GM06990 (cell line): ENCODE data around the gene OR4D1.

Experiments used
- DNase-seq: peaks from one replicate; pipeline ENCODE4 v3.0.0-alpha.2; 2011; ENCODE audit not compliant: insufficient read length; ENCODE audit errors: extremely low read depth
- H3K27me3 ChIP-seq: replicated peaks from 2 replicates; pipeline ENCODE4 v1.6.0; 2011; ENCODE audit warnings: low read length; ENCODE audit not compliant: control insufficient read depth, insufficient read depth
- H3K36me3 ChIP-seq: 2 replicates; pipeline ENCODE4 v1.5.1; 2011; ENCODE audit warnings: low read length; ENCODE audit not compliant: control insufficient read depth, insufficient read depth
- H3K4me3 ChIP-seq: replicated peaks from 2 replicates; pipeline ENCODE4 v1.5.1; 2011; ENCODE audit warnings: low read depth, mild to moderate bottlenecking, control low read depth, low read length
- TF ChIP-seq, protein P1 (sequence below): IDR thresholded peaks from 2 replicates; pipeline ENCODE4 v1.5.1; 2011; ENCODE audit warnings: low read length, control low read depth, mild to moderate bottlenecking, inconsistent platforms; ENCODE audit not compliant: insufficient read depth, poor library complexity, severe bottlenecking

OR4D1 gene

DNA sequence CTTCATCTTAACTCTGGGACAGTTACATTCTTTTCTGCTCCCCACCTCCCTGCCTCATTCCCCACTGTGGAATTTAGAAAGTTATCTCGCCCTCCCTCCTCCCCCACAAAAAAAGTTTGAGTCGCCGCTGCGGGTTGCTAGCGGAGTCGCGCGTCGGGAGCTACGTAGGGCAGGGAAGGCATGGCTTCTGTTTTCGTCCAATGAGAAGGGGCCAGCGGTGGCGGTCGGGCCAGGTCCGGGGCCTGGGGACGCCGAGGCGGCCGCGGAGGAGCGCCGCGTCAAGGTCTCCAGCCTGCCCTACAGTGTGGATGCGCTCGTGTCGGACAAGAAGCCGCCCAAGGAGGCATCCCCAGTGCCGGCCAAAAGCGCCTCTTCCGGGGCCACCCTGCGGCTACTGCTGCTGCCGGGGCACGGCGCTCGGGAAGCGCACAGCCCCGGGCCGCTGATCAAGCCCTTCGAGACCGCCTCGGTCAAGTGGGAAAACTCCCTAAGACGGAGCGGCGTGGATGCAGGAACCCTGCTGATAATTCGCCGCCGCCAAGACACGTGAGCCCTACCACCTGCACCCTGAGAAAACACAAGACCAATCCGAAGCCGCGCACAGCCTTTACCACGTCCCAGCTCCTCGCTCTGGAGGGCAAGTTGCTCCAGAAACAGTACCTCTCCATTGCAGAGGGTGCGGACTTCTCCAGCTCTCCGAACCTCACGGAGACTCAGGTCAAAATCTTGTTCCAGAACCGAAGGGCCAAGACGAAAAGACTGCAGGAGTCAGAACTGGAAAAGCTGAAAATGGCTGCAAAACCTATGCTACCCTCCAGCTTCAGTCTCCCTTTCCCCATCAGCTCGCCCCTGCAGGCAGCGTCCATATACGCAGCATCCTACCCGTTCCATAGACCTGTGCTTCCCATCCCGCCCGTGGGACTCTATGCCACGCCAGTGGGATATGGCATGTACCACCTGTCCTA lies 8.9 kb downstream of the OR4D1 start:
- no peak for DNase-seq
- no peaks in the 10 kb centered on the region for H3K36me3 ChIP-seq
- TF ChIP-seq, protein P1, sequence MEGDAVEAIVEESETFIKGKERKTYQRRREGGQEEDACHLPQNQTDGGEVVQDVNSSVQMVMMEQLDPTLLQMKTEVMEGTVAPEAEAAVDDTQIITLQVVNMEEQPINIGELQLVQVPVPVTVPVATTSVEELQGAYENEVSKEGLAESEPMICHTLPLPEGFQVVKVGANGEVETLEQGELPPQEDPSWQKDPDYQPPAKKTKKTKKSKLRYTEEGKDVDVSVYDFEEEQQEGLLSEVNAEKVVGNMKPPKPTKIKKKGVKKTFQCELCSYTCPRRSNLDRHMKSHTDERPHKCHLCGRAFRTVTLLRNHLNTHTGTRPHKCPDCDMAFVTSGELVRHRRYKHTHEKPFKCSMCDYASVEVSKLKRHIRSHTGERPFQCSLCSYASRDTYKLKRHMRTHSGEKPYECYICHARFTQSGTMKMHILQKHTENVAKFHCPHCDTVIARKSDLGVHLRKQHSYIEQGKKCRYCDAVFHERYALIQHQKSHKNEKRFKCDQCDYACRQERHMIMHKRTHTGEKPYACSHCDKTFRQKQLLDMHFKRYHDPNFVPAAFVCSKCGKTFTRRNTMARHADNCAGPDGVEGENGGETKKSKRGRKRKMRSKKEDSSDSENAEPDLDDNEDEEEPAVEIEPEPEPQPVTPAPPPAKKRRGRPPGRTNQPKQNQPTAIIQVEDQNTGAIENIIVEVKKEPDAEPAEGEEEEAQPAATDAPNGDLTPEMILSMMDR = no peak
- peaks cover 3% of the 10 kb centered on the region for H3K27me3 ChIP-seq
- H3K4me3 ChIP-seq = peak overlapping the region; percentile 22; the same call in 1 of the 2 replicates

DNA sequence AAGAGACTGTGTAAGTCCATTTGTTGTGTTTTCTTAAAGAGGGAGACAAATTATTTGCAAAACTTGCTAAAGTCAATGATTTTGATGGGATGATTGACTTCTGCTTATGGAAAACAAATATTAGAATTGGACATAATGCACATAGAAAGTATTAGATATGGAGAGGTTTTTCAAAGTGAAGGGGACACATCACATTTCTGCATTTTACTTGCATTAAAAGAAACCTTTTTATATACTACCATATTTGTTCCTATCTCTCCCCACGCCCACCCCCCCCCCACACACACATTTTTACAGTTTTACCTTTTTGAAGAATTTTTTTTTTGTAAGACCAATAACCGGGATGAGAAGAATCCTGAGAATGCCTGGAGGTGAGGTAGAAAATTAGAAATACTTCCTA lies 10.0 kb downstream of the OR4D1 start:
- TF ChIP-seq, protein P1 = no peak
- Histone ChIP-seq H3K27me3 (peaks cover 3% of the 10 kb centered on the region), H3K36me3 (no peaks in the 10 kb centered on the region), H3K4me3 (no peak overlapping the region)
- DNase-seq = no peak

GRCh38 chr17:58161566-58161965 lies 13.4 kb downstream of the OR4D1 start:
- TF ChIP-seq, protein P1 = no peak
- Histone ChIP-seq H3K36me3 (no peaks in the 10 kb centered on the region), H3K4me3 (no peak overlapping the region), H3K27me3 (peaks cover 2% of the 10 kb centered on the region)
- no peak for DNase-seq

DNA sequence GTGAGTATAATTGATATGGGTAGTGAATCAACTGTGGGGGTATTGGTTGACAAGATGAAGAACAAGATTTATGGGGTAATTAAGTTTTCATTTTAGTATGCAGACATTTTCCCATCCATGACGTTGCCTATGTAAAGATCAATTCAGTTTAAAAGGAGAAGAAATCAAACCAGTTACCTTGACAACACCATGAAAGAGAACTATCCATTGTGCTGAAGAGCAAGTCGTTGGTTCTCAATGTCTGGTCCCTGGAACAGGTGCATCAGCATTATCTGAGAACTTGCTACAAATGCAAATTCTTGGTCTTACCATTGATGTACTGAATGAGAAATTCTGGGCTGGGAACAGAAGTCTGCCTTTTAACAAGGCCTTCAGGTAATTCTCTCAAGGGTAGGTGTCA lies 17.8 kb downstream of the OR4D1 start:
- Histone ChIP-seq H3K36me3 (no peaks in the 10 kb centered on the region), H3K27me3 (no peaks in the 10 kb centered on the region; the same call in 1 of the 2 replicates), H3K4me3 (no peak overlapping the region)
- no peak for DNase-seq
- TF ChIP-seq, protein P1 = no peak

GRCh38 chr17:58166682-58167081 lies 18.5 kb downstream of the OR4D1 start, which contains the start of gene OR4D2:
TSS of gene OR4D2 (plus strand) at chr17:58166982. CDS start at chr17:58169656, 2,674 bp downstream.
- no peak within 1 kb of the TSS for H3K4me3 ChIP-seq
- TF ChIP-seq, protein P1 = no peak
- no peaks in the 10 kb centered on the region for H3K36me3 ChIP-seq
- no peaks in the 10 kb centered on the region; the same call in 1 of the 2 replicates for H3K27me3 ChIP-seq
- no peak for DNase-seq
